GM18519 (cell line): ENCODE data around the gene TRPV3.
"Not testable (repeated sequence)": the region's sequence is repeated elsewhere in the genome, so short reads cannot be mapped to it uniquely, and the experiment has no call there.

Source experiments
- ATAC-seq: cut with Tn5 transposase; IDR thresholded peaks from one replicate; pipeline ENCODE4 v1.9.1; 2021; ENCODE audit warnings: mild to moderate bottlenecking, moderate library complexity; ENCODE audit not compliant: unreplicated experiment, low FRiP score

The TRPV3 gene

DNA sequence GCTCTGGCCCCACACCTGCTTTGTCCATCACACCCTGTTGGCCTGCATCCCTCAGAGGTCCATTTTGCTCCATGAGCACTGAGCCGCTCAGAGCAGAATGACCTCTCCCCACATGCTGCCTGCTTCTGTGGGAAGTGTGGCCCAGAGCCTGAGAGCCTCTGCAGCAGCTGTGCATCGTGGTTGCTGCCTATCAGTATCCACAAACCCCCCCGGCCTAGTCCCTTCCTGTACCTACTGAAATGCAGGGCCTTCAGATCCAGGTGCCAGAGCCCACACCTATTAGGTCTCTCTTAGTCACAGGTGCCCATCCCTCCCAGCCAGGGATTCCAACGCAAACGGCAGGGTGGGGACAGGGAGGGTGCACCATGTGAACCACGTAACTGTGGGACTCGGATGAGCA lies 16.6 kb upstream of the TRPV3 start:
- ATAC-seq, result no peak

DNA sequence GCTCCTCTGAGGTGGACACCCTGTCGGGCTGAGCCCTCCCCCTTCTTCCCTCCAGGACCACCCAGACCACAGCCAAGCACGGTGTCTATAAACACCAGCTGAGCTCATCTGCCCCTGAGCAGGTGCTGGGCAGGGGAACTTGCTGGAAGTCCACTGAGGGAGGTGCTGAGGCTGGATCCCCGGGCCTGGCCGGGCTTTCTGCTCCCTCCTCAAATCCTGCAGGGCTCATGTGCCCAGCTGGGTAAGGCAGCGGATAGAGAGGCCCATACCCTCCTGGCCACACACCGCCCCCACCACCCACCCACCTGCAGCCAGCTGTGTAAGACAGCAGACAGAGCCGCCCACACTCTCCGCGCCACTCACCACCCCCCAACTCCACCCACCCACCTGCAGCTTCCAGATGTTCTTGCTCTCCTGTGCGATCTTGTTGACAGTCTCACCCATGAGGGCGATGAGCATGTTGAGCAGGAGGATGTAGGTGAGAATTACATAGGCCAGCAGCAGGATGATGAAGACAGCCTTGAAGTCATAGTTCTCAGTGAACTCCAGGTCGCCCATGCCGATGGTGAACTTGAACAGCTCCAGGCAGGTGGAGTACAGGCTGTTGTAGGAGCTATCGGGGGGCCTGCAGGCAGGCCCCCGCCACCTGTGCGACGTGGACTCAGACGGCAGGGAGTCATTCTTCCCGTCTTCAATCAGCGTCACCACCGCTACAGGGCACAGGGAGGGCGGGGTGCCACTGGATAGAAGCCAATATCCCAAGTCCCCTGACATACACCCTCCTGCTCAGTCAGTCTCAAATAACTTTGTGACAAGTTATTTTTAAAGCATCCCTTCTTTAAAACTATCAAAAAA lies 15.9 kb upstream of the TRPV3 start:
- ATAC-seq, result no peak

DNA sequence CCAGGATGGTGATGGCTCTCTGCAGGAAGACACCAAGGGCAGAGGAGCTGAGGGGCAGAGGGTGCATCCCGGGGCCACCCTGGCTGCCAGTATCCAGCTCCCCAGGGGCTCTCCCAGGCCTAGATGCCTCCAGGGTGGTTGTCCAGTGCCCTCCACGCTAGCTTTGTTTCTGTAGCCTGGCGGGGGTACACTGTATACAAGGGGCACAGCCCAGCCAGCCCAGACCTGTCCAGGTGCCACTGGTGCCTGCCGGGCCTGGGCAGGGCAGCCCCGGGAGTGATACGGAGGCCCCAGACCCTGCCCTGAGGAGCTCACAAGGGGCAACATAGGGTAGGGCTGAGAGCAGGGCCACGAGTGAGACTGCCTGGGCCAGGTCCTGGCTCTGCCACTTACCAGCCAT lies 14.6 kb upstream of the TRPV3 start:
- no peak for ATAC-seq

DNA sequence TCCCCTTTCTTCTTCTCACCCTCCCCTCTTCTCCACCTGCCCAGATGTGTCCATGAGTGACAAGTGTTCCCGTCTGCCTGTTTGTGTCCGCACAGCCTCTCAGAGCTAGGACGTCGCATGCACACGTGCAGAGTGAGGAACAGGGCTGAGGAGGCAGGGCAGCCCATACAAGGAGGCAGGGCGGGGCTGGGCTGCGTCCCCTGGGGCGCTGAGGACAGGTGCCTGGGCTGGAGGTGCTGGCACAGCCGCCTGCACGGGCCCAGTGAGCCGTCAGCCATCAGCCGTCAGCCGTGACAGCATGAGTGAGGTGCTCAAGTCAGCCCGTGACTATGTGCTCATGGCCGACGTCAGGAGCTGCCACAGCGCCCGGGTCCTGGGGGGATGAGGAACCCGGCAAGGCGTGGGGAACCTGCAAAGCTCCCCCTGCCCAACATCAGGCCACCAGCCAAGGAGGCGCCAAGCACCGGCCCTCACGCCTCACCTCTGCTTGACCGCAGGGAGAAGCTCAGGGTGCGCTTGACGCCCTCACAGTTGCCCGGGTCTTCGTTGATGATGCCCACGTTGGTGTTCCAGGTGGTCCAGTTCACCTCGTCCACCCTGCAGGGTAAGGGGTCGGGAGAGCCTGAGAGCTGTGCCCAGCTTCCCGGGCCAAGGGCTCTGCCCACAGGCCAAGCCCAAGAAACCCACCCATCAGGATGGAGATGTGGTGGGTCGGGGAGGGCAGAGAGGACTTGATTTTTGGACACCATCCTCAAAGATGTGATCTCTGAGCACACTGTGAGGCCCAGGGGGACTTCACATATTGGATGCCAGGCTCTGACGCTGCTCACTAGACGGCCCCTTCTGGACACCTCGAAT lies 13.7 kb upstream of the TRPV3 start:
- no peak for ATAC-seq

DNA sequence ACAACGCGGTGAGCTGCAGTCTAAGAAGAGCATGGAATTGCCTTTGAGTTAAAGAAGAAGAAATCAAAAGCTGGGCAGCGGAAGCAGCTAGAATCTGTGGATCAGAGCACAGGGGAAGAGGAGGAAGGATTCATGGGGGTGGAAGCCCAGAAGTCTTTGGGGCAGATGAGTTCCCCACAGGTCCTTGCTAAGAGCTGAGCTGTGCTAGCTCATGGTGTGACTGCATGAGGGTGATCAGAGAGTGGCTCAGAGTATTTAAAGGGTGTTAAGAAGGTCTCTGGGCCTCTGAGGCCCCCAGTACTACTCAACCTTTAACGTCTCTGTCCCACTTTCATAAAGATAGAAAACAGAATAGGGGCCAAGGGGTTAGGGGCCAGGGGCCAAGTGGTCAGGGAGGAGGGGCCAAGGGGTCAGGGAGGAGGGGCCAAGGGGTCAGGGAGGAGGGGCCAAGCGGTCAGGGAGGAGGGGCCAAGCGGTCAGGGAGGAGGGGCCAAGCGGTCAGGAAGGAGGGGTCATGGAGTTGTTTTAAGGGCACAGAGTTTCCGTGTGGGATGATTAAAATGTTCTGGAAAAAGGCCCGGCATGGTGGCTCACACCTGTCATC lies 12.0 kb upstream of the TRPV3 start:
- ATAC-seq, result no peak

DNA sequence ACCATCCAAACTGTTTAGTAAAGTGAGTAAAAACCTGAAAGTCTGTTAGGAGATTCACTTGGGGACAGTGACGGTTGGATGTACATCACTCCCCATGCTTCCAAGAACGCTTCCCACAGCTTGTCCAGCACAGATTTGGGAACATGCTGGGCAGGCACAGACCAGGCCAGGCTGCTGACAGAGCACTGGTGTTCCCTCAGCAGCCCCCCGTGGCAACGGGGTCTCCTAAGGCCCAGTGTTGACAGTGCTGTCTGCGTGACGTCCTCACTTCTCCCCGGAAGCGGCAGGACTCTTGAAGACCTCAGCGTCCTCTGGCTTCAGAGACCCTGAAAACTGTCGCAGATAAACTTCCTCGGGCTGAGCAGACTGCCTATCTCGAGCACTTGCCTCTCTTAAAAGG lies 8.9 kb upstream of the TRPV3 start:
- ATAC-seq, result no peak

DNA sequence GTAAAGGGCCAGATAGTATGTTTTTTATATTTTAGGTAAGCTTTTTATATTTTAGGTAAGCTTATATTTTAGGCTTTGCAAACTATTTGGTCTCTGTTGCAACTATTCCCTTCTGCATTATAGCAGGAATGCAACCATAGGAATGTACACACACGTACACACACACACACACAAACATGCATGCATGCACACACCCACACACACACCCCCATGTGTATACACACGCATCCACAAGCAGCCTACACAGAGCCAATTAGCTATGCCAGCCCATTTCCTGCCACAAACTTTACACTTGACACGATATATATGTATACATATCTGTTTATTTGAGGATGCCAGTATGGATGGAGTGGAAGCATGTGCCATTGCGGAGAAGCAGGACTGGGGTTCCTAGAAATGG lies 7.5 kb upstream of the TRPV3 start:
- no peak for ATAC-seq

DNA sequence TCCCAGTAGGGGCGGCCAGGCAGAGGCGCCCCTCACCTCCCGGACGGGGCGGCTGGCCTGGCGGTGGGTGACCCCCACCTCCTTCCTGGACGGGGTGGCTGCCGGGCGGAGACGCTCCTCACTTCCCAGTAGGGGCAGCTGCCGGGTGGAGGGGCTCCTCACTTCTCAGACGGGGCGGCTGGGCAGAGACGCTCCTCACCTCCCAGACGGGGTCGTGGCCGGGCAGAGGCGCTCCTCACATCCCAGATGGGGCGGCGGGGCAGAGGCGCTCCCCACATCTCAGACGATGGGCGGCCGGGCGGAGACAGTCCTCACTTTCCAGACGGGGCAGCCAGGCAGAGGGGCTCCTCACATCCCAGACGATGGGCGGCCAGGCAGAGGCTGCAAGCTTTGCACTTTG lies 6.6 kb upstream of the TRPV3 start:
- ATAC-seq, result not testable (repeated sequence)

DNA sequence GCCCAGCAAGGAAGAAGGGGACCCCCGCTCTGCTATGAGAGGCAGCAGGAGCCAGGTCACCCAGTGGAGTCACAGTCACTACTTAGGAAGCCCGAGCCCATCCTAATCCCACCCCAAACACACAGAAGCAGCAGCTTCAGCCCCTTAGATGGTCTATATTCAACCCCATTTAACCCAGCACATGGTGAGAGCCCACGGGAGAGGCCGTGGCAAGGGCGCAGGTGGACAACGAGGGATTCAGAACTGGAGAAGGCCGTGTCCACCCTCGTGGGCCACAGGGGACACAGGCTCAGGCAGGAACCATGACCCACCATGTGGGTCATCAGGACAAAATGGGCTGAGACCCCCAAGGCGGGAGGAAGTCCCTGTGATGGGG lies 1.6 kb upstream of the TRPV3 start:
- no peak for ATAC-seq

DNA sequence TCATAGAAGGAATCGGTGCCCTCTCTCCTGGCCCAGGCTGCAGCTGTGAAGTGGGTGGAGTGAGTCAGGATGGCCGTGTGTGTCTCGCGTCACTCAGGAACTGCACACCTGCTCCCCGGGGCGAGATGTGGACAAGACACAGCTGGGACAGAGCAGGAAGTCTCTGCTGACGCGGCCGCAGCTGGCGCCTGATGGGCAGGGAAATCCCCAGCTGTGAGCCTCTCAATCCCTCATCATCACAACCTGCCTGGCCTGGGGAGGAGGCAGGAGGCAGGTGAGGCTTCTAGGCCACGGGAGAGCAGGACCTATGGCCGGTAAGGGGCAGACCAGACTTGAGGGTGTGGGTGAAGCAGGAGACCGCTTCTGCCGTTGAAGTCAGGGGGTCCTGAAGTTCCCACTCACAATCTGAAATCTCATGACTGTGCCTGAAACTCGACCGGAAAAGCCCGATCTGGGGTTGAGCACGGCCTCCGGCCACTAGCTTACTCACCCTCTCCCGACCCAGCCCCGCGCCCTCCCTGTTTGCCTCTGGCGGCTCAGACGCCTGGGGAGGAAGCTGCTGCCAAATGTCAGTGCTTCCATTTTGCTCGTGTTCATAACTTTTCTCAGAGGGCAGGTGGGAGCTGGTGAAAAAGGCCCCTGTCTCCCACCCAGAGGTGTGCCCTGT lies 1.1 kb upstream of the TRPV3 start:
- ATAC-seq, result peak; percentile 43

DNA sequence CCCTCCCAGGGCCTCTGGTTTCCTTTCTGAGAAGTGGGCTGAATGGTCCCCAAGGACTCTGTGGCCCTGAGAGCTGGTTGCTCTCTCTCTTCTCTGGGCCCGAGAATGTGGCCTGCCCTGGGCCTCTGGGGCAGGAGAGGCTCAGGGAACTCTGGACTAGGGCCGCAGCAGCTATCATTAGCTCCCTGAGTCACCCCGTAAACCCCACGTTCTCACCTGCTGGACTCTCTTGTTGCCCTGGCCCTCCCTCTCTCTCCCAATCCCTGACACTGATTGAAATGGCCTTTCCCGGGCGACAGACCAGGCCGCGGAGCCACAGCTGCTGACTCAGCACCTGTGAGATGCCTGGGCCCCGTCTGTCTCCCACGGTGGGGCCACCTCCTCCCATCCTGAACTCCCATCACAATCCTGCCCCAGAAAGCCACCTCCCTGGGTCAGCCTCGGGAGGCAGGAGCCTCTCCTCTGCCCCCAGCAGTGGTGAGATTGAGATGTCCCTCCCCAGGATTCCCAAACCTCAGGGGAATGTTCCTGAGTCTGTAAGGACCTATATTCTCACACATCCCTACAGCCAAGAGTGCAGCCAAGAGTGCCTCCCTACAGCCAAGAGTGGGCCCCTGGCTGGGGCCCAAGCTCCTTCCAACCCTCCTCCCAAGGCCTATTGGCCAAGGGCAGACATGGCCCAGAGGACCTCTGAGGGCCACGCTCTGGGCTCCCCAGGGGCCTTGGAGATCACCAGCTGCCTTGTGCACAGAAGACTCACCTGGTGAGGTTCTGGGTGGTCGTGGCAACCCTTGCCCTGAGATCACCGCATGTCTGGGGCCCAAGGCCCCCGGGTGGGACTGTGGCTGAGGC lies 470 bp downstream of the TRPV3 start:
- peak; percentile 4 for ATAC-seq

DNA sequence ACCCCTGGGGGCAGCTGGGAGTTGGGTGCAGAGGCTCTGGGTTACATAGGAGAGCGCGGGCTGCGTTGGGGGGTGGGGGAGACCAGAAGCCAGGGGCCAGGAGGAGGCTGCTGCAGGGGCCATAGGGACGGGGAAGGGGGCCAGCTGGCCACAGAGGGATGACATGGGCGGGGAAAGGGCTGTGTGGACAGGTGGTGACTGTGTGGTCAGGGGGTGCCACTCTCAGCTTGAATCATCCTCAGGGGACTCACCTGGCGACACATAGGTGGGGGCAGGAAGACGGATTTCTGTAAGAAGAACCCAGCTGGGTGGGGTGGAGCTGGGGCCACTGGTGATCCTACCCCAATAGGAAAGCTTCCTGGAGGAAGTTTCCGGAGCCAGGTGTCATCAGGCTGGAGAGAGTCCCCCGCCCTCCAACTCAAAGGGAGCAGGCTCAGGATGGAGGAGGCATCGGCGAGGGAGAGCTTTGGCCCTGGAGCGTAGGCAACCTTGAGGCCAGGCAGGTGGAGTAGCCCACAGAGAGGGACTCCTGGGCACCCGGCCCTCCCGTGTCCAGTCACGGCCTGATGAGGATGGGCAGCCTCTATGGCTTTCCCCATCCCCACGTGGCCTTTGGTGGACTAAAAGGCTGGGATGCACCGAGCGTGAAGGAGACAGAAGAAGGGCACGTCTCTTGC lies 1.2 kb downstream of the TRPV3 start:
- ATAC-seq, result no peak

DNA sequence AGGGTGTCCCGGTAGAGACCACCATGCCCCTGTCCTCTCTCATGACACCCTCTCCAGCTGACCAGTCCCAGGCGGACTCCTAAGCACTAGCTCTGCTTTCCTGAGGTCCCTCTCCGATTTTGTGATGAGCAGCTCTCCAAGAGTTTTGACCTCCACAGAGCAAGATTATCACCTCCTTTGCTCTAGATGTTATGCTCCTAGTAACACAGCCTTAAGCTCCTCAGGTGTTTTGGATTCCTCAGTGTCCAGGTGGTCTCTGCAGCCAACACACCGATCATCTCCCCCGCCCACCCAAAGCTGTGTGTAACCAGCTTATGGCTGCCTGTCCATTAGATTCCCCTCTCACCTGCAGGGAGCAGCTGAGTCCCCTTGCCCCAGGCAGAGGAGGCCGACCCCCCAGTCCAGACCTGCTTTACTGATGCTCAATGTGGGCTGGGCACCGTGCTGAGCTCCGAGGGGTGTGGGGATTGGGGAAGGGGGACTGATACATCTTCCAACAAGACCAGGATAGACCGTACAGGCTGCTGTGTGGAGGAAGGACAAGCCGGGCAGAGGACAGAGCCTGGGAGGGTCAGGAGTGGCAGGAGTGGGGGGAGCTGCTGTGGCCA lies 2.3 kb downstream of the TRPV3 start:
- ATAC-seq, result no peak

DNA sequence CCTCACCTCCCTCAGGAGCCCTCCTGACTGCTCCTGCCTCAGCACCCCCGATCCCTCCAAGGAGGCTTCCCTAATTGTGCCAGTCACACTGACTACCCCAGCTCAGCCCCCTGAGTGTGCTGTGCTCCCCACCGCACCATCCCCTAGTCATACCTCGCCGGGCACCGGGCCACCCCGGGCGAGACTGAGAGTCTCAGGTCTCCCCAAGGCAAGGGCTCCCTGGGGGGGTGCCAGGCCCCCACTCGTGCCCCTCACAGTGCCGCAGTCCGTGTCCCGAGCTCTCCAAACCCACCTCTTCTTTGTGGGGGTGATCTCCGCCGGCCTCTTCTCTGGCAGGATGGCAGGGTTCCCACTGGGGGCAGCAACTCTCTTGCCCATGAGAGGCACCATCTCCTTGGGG lies 3.2 kb downstream of the TRPV3 start:
- no peak for ATAC-seq

DNA sequence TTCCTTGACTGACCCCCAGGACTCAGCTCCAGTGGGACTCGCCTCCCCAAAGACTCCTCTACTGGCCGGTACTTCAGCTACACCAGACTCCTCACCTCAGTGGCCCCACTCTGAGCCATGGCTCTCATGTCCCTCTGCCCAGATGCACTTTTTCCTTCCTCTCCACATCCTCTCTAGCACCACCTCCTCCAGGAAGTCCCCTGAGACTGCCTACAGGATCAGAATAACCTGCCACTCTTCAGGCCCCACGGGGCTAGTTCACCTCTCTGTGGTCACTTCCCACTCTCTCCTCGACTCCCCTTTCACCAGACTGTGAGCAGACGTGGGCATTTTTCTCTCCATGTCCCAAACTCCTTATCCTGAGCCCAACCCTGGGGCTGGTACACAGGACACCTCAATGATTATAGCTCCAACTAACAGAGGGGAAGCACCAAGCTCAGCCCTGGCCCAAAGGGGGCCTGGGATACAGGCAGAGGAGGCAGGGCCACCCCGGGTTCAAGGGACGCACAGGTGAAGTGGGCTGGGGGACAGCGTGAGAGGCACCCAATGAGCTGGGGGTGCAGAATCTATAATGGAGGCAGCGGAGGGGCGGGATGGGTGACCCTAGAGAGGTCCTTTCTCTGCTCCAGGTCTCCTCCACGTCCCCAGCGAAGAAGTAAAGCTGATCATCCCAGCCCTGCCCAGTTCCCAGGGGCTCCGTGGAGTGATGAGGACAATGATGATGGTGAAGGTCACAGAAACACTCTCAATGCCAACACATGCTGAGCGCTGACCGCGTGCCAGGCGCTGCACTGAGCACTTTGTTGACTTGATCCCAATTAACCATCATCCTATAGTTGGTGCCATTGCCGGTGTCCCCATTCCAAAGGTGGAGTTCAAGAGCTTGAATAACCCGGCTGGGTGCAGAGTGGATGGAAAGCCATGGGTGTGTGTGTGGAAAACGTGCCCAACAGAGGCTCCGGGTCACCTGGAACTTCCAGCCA lies 3.9 kb downstream of the TRPV3 start:
- no peak for ATAC-seq

DNA sequence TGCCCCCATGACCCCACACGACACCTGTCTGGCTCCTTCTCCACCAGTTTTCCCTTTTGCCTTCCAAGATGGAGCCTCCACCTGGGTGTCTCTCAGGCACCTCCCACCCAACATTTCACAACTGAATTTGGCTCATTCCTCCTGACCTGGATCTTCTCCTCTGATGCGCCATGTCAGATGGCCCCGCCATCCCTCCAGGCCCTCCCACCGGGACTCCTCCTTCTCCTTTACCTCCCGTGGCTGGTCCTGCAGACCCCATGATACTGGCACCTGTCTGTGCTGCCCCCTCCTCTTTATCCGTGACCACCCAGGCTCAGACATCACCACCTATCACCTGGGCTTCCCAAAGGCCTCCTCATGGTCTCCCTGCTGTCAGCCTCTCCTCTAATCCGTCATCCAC lies 4.7 kb downstream of the TRPV3 start:
- no peak for ATAC-seq

DNA sequence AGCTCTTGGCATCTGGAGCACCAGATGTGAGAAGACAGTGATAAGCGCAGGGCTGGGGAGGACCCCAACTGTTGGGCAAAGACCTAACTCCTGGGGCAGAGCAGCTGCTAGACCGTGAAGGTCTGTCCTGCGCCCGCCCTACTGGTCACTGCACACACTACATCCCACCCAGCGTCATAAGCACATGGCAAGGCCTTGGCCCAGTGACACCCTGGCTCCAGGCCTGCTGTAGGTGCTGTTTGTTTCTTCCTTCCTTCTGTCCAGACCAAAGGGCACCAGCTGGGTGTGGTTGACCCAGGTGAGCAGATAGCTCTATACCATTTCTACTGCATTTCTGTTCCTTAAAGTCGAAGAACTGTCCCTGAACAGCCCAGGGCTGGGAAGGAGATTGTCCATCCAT lies 6.4 kb downstream of the TRPV3 start:
- no peak for ATAC-seq

DNA sequence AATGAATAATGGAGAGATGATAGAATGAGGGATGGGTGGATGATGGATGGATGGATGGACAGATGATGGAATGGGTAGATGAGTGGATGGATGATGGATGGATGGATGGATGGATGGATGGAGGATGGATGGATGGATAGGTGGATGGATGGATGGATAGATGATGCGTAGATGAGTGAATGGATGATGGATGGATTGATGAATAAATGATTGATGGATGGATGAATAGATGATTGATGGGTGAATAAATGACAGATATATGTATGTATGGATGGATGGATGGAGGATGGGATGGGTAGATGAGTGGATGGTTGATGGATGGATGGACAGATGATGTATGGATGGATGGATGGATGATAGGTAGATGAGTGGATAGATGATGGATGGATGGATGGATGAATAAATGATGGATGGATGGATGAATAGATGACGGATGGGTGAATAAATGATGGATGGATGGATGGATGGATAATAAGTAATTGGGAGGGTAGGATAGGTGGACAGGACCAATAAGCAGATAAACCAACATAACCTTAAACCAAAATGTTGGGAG lies 7.9 kb downstream of the TRPV3 start:
- no peak for ATAC-seq
